Lung (tissue), 12 donors: ENCODE measurements around the gene RIPOR2. TPM values are rescaled to one million over a fixed set of nuclear protein-coding genes. Genes with fewer than 3 reads are reported as not detected.

Experiments
- ATAC-seq: fragments of 200-7000 bp; cut with Tn5 transposase; one replicate; pipeline ENCODE4 v1.9.1; 2020; ENCODE audit warnings: moderate number of reproducible peaks; ENCODE audit not compliant: insufficient read depth, low FRiP score
- DNase-seq, 3 donors: peaks; one replicate each; pipeline ENCODE4 v3.0.0-alpha.2; 2013 to 2017
- H3K27ac ChIP-seq, 2 donors: one replicate each; pipeline ENCODE4 v1.5.1; 2013; ENCODE audit warnings: mild to moderate bottlenecking in 2 of 2, moderate library complexity in 2 of 2, control low read depth in 1 of 2, inconsistent platforms in 1 of 2, low read depth in 1 of 2, low read length in 1 of 2
- H3K27me3 ChIP-seq, 3 donors: one replicate each; pipeline ENCODE4 v1.5.1; 2013; ENCODE audit warnings: low read length in 2 of 3; ENCODE audit not compliant: control insufficient read depth in 3 of 3, insufficient read depth in 3 of 3
- H3K36me3 ChIP-seq, 4 donors: one replicate each; pipeline ENCODE4 v1.5.1; 2013; ENCODE audit warnings: low read length in 4 of 4, mild to moderate bottlenecking in 1 of 4, moderate library complexity in 1 of 4; ENCODE audit not compliant: control insufficient read depth in 4 of 4, insufficient read depth in 4 of 4
- H3K4me1 ChIP-seq, 5 donors: one replicate each; pipeline ENCODE4 v1.5.1; 2013; ENCODE audit warnings: low read length in 5 of 5, mild to moderate bottlenecking in 2 of 5, moderate library complexity in 1 of 5; ENCODE audit not compliant: control insufficient read depth in 5 of 5, insufficient read depth in 5 of 5
- H3K4me3 ChIP-seq: one replicate; pipeline ENCODE4 v1.5.1; 2013; ENCODE audit warnings: mild to moderate bottlenecking, control low read depth, moderate library complexity
- H3K9ac ChIP-seq, 2 donors: one replicate each; pipeline ENCODE4 v1.5.1; 2013; ENCODE audit warnings: low read length in 2 of 2, control low read depth in 1 of 2; ENCODE audit not compliant: insufficient read depth in 1 of 2
- H3K9me3 ChIP-seq, 4 donors: one replicate each; pipeline ENCODE4 v1.5.1; 2013; ENCODE audit warnings: low read length in 3 of 4, mild to moderate bottlenecking in 1 of 4, moderate library complexity in 1 of 4; ENCODE audit not compliant: control insufficient read depth in 4 of 4, insufficient read depth in 3 of 4
- CTCF ChIP-seq: IDR thresholded peaks from 2 replicates; pipeline ENCODE4 v1.5.1; 2012; ENCODE audit warnings: mild to moderate bottlenecking; ENCODE audit errors: control extremely low read depth, extremely low read depth
- WGBS, 2 donors: extraction: QIAGEN DNeasy Blood & Tissue Kit; methylation state at CpG; one replicate each; pipeline ENCODE4 v1.1.7; 2013; 5-methylcytosine and 5-hydroxymethylcytosine counted together
- polyA plus RNA-seq, 2 donors: library from polyadenylated mRNA; stranded (reverse); fragments of 200-250 nt; gene quantifications; one replicate each; pipeline ENCODE4 v1.2.1, GENCODE V29; 2013
- total RNA-seq, 2 donors: library from RNA; depleted of rRNA in 1 of 2; stranded (reverse); fragments of >200 nt in 1 of 2; gene quantifications; one replicate each; pipeline ENCODE4 v1.2.1, GENCODE V29; 2014 to 2021
- donor health status: control.
- donor health status: control.
- donor health status: Bipolar disorder and iron deficiency.
- donor health status: healthy.
- donor health status: DM: yes; HTN: yes; CAD: no.

Gene RIPOR2
- total and polyA plus RNA-seq, 4 donors: 7.9 to 97.6 (median 42.7) TPM

DNA sequence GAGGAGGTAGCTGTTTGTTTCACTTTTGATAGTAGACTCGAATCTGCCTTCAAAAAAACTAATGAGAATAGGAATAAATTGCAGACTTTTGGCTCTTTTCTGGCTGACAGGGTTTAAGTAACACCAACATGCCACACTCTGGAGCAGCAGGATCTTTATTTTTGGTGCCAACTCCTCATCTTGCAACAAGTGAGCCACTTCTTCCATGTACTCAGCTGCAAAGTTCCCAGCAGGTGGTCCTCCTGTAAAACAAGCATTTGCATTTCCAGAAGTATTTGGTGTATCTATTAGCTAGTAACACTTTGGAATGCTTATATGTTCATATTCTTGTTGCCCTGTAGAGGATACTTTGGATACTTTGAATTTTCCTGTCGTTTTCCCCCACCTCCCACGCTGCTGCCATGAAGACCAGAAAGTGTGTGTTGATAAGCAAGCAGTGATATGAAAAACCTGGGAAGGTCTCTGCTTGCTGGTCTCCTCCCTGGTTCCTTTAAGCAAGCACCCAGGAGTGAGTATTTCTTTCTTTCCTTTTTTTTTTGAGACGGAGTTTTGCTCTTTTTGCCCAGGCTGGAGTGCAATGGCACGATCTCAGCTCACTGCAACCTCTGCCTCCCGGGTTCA is 138.1 kb downstream of the RIPOR2 start:
- Histone ChIP-seq H3K27me3 (no peaks in the 10 kb centered on the region), H3K9me3 (no peaks in the 10 kb centered on the region), H3K27ac (no peak overlapping the region), H3K4me1 (no peaks in the 10 kb centered on the region), H3K9ac (no peak overlapping the region), H3K4me3 (no peak overlapping the region), H3K36me3 (no peaks in the 10 kb centered on the region)
- no peak for ATAC-seq
- no peak for TF ChIP-seq CTCF
- 69 to 89% methylated on average over 6 of the region's 6 CpGs for WGBS, 2 donors
- no peak for DNase-seq

DNA sequence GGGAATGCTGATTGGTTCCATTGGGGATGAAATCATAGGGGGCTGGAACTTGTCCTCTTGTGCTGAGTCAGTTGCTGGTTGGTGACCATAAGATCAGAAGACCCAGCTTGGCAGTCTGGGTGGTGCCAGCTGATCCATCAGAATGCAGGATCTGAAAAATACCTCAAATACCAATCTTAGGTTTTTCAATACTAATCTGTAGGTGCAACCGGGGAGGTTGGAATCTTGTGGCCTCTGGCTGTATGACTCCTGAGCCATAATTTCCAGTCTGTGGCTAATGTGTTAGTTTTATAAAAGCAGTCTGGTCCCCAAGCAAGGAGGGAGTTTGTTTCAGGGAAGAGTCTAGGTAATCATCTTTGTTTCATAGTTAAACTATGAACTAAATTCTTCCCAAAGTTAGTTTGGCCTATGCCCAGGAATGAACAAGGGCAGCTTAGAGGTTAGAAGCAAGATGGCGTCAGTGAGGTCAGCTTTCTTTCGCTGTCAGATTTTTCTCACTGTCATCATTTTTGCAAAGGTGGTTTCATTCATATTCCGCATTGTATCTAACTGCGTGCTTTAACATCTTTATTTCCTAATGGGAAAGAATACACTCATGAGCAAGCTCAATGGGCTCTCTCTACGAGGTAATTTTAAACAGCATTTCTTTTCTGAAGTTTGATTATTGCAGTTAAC is 139.0 kb downstream of the RIPOR2 start:
- Histone ChIP-seq H3K36me3 (no peaks in the 10 kb centered on the region), H3K27ac (no peak overlapping the region), H3K4me1 (no peaks in the 10 kb centered on the region), H3K9me3 (no peaks in the 10 kb centered on the region), H3K4me3 (no peak overlapping the region), H3K27me3 (no peaks in the 10 kb centered on the region), H3K9ac (no peak overlapping the region)
- DNase-seq: no peak
- no peak for TF ChIP-seq CTCF
- no peak for ATAC-seq
- 96 to 98% methylated on average over 6 of the region's 6 CpGs for WGBS, 2 donors

GRCh38 chr6:24795106-24795505 is 140.7 kb downstream of the RIPOR2 start:
- Histone ChIP-seq H3K4me3 (no peak overlapping the region), H3K27ac (no peak overlapping the region), H3K9ac (no peak overlapping the region), H3K36me3 (no peaks in the 10 kb centered on the region), H3K4me1 (no peaks in the 10 kb centered on the region), H3K27me3 (no peaks in the 10 kb centered on the region), H3K9me3 (no peaks in the 10 kb centered on the region)
- TF ChIP-seq CTCF: no peak
- ATAC-seq (no peak), DNase-seq (no peak)
- 92% methylated on average over 2 of the region's 2 CpGs for WGBS, 2 donors
